ENCODE measurements around the gene NCOA1. TPM values are rescaled to one million over a fixed set of nuclear protein-coding genes. Genes with fewer than 3 reads are reported as not detected.

The NCOA1 gene
- total and polyA plus RNA-seq, 4 donors: 6.5 to 26.6 (median 16.3) TPM

- Histone ChIP-seq H3K27ac (ENCODE audit: low read depth in 1 of 2, low read length in 2 of 2) (no peak overlapping the region), H3K36me3 (ENCODE audit: control insufficient read depth in 4 of 4, insufficient read depth in 3 of 4, low read depth in 1 of 4, low read length in 3 of 4) (peaks cover 2 to 10% (median 5%) of the 10 kb centered on the region in 4 donors), H3K9ac (ENCODE audit: low read depth in 1 of 2, low read length in 2 of 2) (no peak overlapping the region), H3K4me1 (ENCODE audit: control insufficient read depth in 4 of 4, insufficient read depth in 4 of 4, low read length in 3 of 4) (peaks cover 3 to 21% (median 8%) of the 10 kb centered on the region in 4 donors), H3K9me3 (ENCODE audit: control insufficient read depth in 4 of 4, low read length in 3 of 4) (no peaks in the 10 kb centered on the region), H3K27me3 (ENCODE audit: control insufficient read depth in 4 of 4, insufficient read depth in 4 of 4, low read length in 3 of 4) (no peaks in the 10 kb centered on the region), H3K4me3 (ENCODE audit: low read depth in 1 of 3, low read length in 3 of 3) (no peak overlapping the region)
- no peak for DNase-seq (ENCODE audit: low spot score)
- 89% methylated on average over 4 of the region's 4 CpGs for WGBS
- no peak for TF ChIP-seq YY1 (IDR thresholded peaks at IDR 0.05)
Measured at GRCh38 chr2:24724111-24724775, 233.2 kb downstream of the NCOA1 start.

- no peak overlapping the region for H3K4me3 ChIP-seq (ENCODE audit: low read depth in 1 of 3, low read length in 3 of 3)
- no peak overlapping the region for H3K27ac ChIP-seq (ENCODE audit: low read depth in 1 of 2, low read length in 2 of 2)
- peaks cover 3 to 13% (median 4%) of the 10 kb centered on the region in 4 donors for H3K4me1 ChIP-seq (ENCODE audit: control insufficient read depth in 4 of 4, insufficient read depth in 4 of 4, low read length in 3 of 4)
- WGBS: 85% methylated on average over 3 of the region's 3 CpGs
- no peaks in the 10 kb centered on the region for H3K27me3 ChIP-seq (ENCODE audit: control insufficient read depth in 4 of 4, insufficient read depth in 4 of 4, low read length in 3 of 4)
- peaks cover 6 to 13% (median 9%) of the 10 kb centered on the region in 4 donors for H3K36me3 ChIP-seq (ENCODE audit: control insufficient read depth in 4 of 4, insufficient read depth in 3 of 4, low read depth in 1 of 4, low read length in 3 of 4)
- no peak overlapping the region for H3K9ac ChIP-seq (ENCODE audit: low read depth in 1 of 2, low read length in 2 of 2)
- no peaks in the 10 kb centered on the region for H3K9me3 ChIP-seq (ENCODE audit: control insufficient read depth in 4 of 4, low read length in 3 of 4)
- no peak for DNase-seq (ENCODE audit: low spot score)
- TF ChIP-seq RXRA (IDR thresholded peaks at IDR 0.05): no peak
- no peak for TF ChIP-seq GABPA (IDR thresholded peaks at IDR 0.05 in 1 of 2, conservative IDR thresholded peaks at IDR 0.05 in 1 of 2)
- TF ChIP-seq YY1 (IDR thresholded peaks at IDR 0.05): no peak
- no peak for TF ChIP-seq FOXA2 (IDR thresholded peaks at IDR 0.05)
- TF ChIP-seq TAF1 (conservative IDR thresholded peaks at IDR 0.05): no peak
- no peak for TF ChIP-seq RAD21 (IDR thresholded peaks at IDR 0.05)
- no peak for TF ChIP-seq FOXA1 (IDR thresholded peaks at IDR 0.05)
- no peak for TF ChIP-seq ZBTB33 (IDR thresholded peaks at IDR 0.05)
- TF ChIP-seq MAX (IDR thresholded peaks at IDR 0.05): no peak
- TF ChIP-seq HNF4A (conservative IDR thresholded peaks at IDR 0.05): no peak
- TF ChIP-seq JUND (IDR thresholded peaks at IDR 0.05): no peak
- TF ChIP-seq HNF4G (IDR thresholded peaks at IDR 0.05): no peak
- TF ChIP-seq NR2F2 (IDR thresholded peaks at IDR 0.05): no peak
- no peak for TF ChIP-seq CTCF (IDR thresholded peaks at IDR 0.05; ENCODE audit: low read depth, low read length, missing input control)
- TF ChIP-seq SP1 (IDR thresholded peaks at IDR 0.05): no peak
- no peak for TF ChIP-seq EGR1 (IDR thresholded peaks at IDR 0.05; ENCODE audit: low read depth in 2 of 2)
Measured at GRCh38 chr2:24725956-24726355, 234.9 kb downstream of the NCOA1 start.

Measured in liver (tissue), 9 donors.